T-helper 17 cell (primary cell): ENCODE data around the gene SCYL1. TPM values are rescaled to one million over a fixed set of nuclear protein-coding genes. Genes with fewer than 3 reads are reported as not detected.

Experiments used
- ATAC-seq: fragments of 150-1000 bp; cut with Tn5 transposase; 2 replicates; pipeline ENCODE4 v1.10.0; 2021; ENCODE audit warnings: mild to moderate bottlenecking, moderate library complexity
- DNase-seq, 3 donors: peaks; one replicate each; pipeline versions ENCODE4 v3.0.0 to v3.0.0-alpha.2; 2020 to 2021
- H3K9me3 ChIP-seq: one replicate; pipeline ENCODE4 v1.7.0; 2013; ENCODE audit warnings: low read length, mild to moderate bottlenecking; ENCODE audit not compliant: control insufficient read depth, poor library complexity, severe bottlenecking
- H3K27ac Mint-ChIP-seq: one replicate; pipeline ENCODE4 v1.8.0; 2022; ENCODE audit warnings: mild to moderate bottlenecking, moderate library complexity, mixed read lengths
- H3K27me3 Mint-ChIP-seq: one replicate; pipeline ENCODE4 v1.8.0; 2022; ENCODE audit warnings: mixed read lengths
- H3K36me3 Mint-ChIP-seq: one replicate; pipeline ENCODE4 v1.8.0; 2022; ENCODE audit warnings: low read depth, mixed read lengths
- H3K4me1 Mint-ChIP-seq: one replicate; pipeline ENCODE4 v1.8.0; 2022; ENCODE audit warnings: mild to moderate bottlenecking, mixed read lengths
- H3K4me3 Mint-ChIP-seq: one replicate; pipeline ENCODE4 v1.8.0; 2022; ENCODE audit warnings: mild to moderate bottlenecking, moderate library complexity, mixed read lengths
- total RNA-seq, 4 donors: library from RNA in 2 of 4; stranded (reverse) in 2 of 4; gene quantifications; one replicate each; pipeline ENCODE4 v1.2.3 and lab custom pipeline; 2022 to 2026

Gene SCYL1
- total RNA-seq, 2 donors from 2014 or later: 56.6 to 61.7 TPM

- Mint-ChIP-seq H3K27ac (no peak within 1 kb of the TSS), H3K4me1 (peaks cover 44% of the 10 kb centered on the region), H3K36me3 (peaks cover 18% of the 10 kb centered on the region), H3K4me3 (no peak within 1 kb of the TSS), H3K27me3 (no peaks in the 10 kb centered on the region)
- DNase-seq (peak; percentile 83 to 94 (median 87)), ATAC-seq (peak; percentile 22)
- H3K9me3 ChIP-seq: no peaks in the 10 kb centered on the region
These were observed 25.7 kb upstream of the SCYL1 start, which contains the start of gene MALAT1 for GRCh38 chr11:65498977-65499712. MALAT1 (plus strand) TSS chr11:65499045.

- no peak for ATAC-seq
These were observed 25.0 kb upstream of the SCYL1 start for GRCh38 chr11:65499713-65500386.

GRCh38 chr11:65500387-65501185 lies 24.3 kb upstream of the SCYL1 start:
- Mint-ChIP-seq H3K27me3 (no peaks in the 10 kb centered on the region), H3K4me3 (no peak overlapping the region), H3K27ac (no peak overlapping the region), H3K36me3 (peaks cover 25% of the 10 kb centered on the region), H3K4me1 (peaks cover 53% of the 10 kb centered on the region)
- DNase-seq: no peak
- no peak for ATAC-seq
- no peaks in the 10 kb centered on the region for H3K9me3 ChIP-seq

More at GRCh38 chr11:65499713-65500386, 25.0 kb upstream of the SCYL1 start:
- H3K4me1 Mint-ChIP-seq: peaks cover 48% of the 10 kb centered on the region
- DNase-seq: no peak
- H3K27ac Mint-ChIP-seq: no peak overlapping the region
- H3K36me3 Mint-ChIP-seq: peaks cover 22% of the 10 kb centered on the region
- no peaks in the 10 kb centered on the region for H3K9me3 ChIP-seq
- H3K27me3 Mint-ChIP-seq: no peaks in the 10 kb centered on the region
- no peak overlapping the region for H3K4me3 Mint-ChIP-seq

- H3K36me3 Mint-ChIP-seq: peaks cover 28% of the 10 kb centered on the region
- no peak overlapping the region for H3K4me3 Mint-ChIP-seq
- H3K27ac Mint-ChIP-seq: no peak overlapping the region
- DNase-seq (no peak), ATAC-seq (no peak)
- H3K27me3 Mint-ChIP-seq: no peaks in the 10 kb centered on the region
- H3K9me3 ChIP-seq: no peaks in the 10 kb centered on the region
- peaks cover 57% of the 10 kb centered on the region for H3K4me1 Mint-ChIP-seq
These were observed 23.8 kb upstream of the SCYL1 start for GRCh38 chr11:65501186-65501471.

GRCh38 chr11:65501472-65502273 lies 23.2 kb upstream of the SCYL1 start:
- DNase-seq (no peak), ATAC-seq (no peak)
- Mint-ChIP-seq H3K4me1 (peaks cover 58% of the 10 kb centered on the region), H3K36me3 (peaks cover 29% of the 10 kb centered on the region), H3K27me3 (no peaks in the 10 kb centered on the region), H3K4me3 (no peak overlapping the region), H3K27ac (no peak overlapping the region)
- H3K9me3 ChIP-seq: no peaks in the 10 kb centered on the region

GRCh38 chr11:65502274-65502554 lies 22.7 kb upstream of the SCYL1 start:
- Mint-ChIP-seq H3K27me3 (no peaks in the 10 kb centered on the region), H3K4me3 (no peak overlapping the region), H3K36me3 (peaks cover 29% of the 10 kb centered on the region), H3K4me1 (peaks cover 58% of the 10 kb centered on the region), H3K27ac (no peak overlapping the region)
- H3K9me3 ChIP-seq: no peaks in the 10 kb centered on the region
- DNase-seq (no peak), ATAC-seq (no peak)

- no peak overlapping the region for H3K27ac Mint-ChIP-seq
- ATAC-seq (no peak), DNase-seq (no peak)
- no peaks in the 10 kb centered on the region for H3K27me3 Mint-ChIP-seq
- peaks cover 62% of the 10 kb centered on the region for H3K4me1 Mint-ChIP-seq
- no peak overlapping the region for H3K4me3 Mint-ChIP-seq
- H3K36me3 Mint-ChIP-seq: peaks cover 29% of the 10 kb centered on the region
- no peaks in the 10 kb centered on the region for H3K9me3 ChIP-seq
These were observed 22.1 kb upstream of the SCYL1 start for GRCh38 chr11:65502555-65503367.

- Mint-ChIP-seq H3K27ac (no peak overlapping the region), H3K4me3 (no peak overlapping the region), H3K27me3 (no peaks in the 10 kb centered on the region), H3K36me3 (peaks cover 29% of the 10 kb centered on the region), H3K4me1 (peaks cover 61% of the 10 kb centered on the region)
- H3K9me3 ChIP-seq: no peaks in the 10 kb centered on the region
- DNase-seq (no peak), ATAC-seq (no peak)
These were observed 21.4 kb upstream of the SCYL1 start for GRCh38 chr11:65503368-65503948.

- Mint-ChIP-seq H3K36me3 (peaks cover 29% of the 10 kb centered on the region), H3K27ac (no peak overlapping the region), H3K4me1 (peaks cover 57% of the 10 kb centered on the region), H3K4me3 (no peak overlapping the region), H3K27me3 (no peaks in the 10 kb centered on the region)
- DNase-seq (no peak), ATAC-seq (no peak)
- H3K9me3 ChIP-seq: no peaks in the 10 kb centered on the region
These were observed 20.8 kb upstream of the SCYL1 start for GRCh38 chr11:65503949-65504673.

- Mint-ChIP-seq H3K4me1 (peaks cover 59% of the 10 kb centered on the region), H3K36me3 (peaks cover 29% of the 10 kb centered on the region), H3K27ac (no peak overlapping the region), H3K4me3 (no peak overlapping the region), H3K27me3 (no peaks in the 10 kb centered on the region)
- DNase-seq: no peak
- no peaks in the 10 kb centered on the region for H3K9me3 ChIP-seq
- ATAC-seq: no peak
These were observed 20.0 kb upstream of the SCYL1 start for GRCh38 chr11:65504674-65505465.
